Stimulated activated CD8-positive, alpha-beta memory T cell treated with anti-CD3 and anti-CD28 coated beads, Interleukin-4, amount 100 ng/mL, for 24 hours (primary cell): ENCODE measurements around the gene EBLN2.
A peak's percentile ranks its signal among the peaks of the same experiment; 100 is the strongest.
"Not testable (repeated sequence)": the region's sequence is repeated elsewhere in the genome, so short reads cannot be mapped to it uniquely, and the experiment has no call there.

Experiments used
- DNase-seq: peaks from one replicate; pipeline ENCODE4 v3.0.0-alpha.2; 2020; ENCODE audit warnings: low read depth

The EBLN2 gene

GRCh38 chr3:73066243-73066642, 4.8 kb downstream of the EBLN2 start:
- not testable (repeated sequence) for DNase-seq

DNA sequence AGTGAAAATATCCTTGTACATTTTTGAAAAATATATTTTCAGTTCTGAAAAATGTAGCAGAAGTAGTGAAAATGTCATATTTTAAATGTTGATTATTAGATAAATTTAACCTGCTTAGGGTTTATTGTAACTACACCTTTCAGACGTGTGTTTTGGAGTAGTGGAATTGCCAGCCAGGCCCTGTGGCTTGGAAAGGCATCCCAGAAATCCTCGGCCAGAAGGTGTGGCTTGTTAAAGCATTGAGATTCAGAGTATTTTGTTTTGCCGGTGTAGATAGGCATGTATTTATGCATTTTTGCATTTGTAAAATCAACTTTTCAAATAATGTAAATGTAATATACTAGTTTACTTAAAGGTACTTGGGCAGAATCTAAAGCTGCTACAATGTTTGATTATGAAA, 7.0 kb downstream of the EBLN2 start:
- no peak for DNase-seq

GRCh38 chr3:73069187-73069586, 7.7 kb downstream of the EBLN2 start:
- no peak for DNase-seq

DNA sequence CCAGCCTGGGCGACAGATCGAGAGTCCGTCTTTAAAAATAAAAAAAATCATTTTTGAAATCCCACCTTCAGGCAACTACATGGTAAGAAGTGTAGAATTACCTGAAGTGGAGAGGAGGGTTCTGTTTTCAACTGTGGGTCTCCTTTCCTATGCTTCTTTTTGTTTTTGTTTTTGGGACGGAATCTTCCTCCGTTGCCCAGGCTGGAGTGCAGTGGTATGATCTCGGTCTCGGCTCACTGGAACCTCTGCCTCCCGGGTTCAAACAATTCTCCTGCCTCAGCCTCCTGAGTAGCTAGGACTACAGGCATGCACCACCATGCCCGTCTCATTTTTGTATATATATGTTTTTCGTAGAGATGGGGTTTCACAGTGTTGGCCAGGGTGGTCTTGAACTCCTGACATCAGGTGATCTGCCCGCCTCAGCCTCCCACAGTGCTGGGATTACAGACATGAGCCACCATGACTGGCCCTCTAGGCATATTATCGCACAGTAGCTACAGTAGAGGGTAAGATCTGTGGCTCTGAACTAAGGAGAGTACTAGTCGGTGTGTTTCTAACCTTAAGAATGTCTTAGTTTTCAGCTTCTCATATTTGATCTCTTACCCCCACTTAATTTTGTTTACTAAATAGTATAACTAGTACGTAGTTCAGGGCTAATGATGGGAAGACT, 8.5 kb downstream of the EBLN2 start:
- DNase-seq = no peak

- DNase-seq = no peak
Observed at GRCh38 chr3:73070675-73071575, 9.5 kb downstream of the EBLN2 start.

DNA sequence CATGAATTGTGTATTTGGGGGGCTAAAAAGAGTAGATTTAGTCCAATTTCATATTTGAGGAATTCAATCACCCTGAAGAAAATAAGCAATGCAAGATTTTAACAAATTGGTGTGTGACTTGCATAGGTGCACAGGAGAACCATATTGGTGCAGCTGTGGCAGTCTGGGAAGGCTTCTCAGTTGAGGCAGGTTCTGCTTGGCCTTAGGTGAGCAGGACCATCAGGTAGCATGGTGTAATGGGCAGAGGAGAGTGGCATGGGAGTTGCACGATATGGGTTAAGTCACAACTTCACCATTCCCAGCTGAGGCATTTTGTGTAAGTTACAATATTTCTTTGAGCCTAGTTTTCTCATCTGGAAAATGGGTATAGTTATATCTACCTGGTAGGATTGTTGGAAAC, 10.5 kb downstream of the EBLN2 start:
- DNase-seq = no peak

- DNase-seq = no peak
Observed at GRCh38 chr3:73072634-73073033, 11.2 kb downstream of the EBLN2 start.

DNA sequence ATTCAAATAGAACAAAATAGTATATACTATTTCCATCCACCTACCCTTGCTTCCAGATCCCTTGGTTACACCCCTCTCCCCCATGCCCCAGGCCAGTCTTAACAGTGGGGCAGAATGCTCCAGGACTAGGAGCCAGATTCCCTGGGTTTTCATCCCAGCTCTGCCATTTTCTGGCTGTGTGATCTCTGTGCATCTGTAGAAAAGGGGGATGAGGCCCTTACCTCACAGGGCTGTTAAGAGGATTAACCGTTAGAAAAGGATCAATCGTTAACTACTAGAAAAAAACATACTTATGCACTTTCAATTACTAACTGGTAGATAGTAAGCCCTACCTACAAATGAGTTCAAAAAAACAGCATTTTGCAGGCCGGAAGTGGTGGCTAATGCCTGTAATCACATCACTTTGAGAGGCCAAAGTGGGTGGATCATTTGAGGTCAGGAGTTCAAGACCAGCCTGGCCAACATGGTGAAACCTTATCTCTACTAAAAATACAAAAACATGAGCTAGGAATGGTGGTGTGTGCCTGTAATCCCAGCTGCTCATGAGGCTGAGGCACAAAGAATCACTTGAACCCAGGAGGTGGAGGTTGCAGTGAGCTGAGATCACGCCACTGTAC, 11.7 kb downstream of the EBLN2 start:
- no peak for DNase-seq

- no peak for DNase-seq
Observed at GRCh38 chr3:73074781-73075180, 13.3 kb downstream of the EBLN2 start.

DNA sequence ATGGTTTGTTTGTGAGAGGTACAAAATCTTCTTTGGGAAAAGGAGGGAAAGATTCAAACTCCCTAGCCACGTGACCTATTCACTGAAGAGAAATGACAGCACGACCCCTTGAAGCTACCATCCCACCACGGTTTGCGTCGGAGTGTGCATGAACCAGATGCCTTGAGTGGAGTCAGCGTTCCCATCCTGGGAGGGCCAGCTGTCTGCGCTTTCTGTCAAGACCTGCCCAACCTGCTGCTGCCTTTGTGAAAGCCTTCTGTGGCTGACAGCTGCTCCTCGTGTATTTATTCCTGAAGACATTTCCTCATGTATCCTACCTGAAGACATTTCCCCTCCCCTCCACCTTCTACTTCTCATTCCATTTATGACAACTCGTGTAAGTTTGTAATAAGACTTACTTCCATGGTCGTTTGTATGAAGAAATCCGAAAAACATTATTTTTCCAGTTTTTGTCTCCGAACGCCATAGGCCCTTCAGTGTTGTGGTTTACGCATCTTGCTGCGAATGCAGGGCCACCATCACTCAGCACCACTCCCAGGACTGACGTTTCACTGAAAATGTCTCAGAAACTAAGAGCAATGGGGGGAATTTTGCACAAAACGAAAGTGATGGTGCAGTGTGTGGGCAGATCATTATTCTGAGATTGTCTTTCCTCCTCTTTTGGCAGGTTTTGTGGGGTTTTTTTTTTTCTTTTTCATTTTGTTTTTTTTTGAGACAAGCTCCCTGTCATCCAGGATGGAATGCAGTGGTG, 18.9 kb downstream of the EBLN2 start:
- DNase-seq = no peak

- no peak for DNase-seq
Observed at GRCh38 chr3:73081140-73081539, 19.7 kb downstream of the EBLN2 start.

DNA sequence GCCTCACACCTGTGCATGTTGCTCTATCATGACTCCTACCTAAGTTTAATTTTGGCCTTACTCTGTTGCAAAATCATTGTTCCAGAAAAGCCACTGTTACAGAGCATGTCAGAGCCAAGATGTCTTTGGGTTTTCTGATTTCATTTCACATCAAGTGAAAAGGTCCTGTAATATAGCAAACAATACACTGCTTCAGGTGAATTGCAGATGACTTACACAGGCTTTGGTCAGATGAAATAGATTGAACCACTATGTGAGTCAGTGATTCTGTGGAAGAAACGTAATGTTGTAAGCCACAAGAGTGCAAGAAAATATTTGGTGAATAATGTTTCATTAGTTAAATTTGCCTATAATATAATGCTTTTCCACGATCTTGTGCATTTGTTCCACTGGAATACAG, 22.7 kb downstream of the EBLN2 start:
- no peak for DNase-seq

DNA sequence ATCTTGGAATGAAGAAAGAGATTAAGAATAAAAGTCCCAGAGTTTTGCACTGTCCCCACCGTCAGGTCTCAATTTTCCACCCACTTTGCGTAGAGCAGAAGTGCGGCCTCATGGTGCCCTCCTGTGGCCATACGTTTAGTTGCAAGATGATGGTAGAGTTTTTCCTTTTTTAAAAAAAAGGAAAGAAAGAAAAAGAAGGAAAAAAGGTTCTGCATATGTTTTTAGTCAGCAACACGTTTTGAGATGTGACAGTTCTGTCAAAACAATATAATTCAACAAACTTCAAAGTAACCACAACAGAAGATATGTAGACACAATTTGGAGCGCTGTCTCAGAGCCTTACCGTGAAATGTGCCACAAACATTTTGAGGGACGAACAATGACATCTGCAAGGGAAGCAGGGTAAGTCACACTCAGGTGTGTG, 24.6 kb downstream of the EBLN2 start:
- peak; percentile 22 for DNase-seq

DNA sequence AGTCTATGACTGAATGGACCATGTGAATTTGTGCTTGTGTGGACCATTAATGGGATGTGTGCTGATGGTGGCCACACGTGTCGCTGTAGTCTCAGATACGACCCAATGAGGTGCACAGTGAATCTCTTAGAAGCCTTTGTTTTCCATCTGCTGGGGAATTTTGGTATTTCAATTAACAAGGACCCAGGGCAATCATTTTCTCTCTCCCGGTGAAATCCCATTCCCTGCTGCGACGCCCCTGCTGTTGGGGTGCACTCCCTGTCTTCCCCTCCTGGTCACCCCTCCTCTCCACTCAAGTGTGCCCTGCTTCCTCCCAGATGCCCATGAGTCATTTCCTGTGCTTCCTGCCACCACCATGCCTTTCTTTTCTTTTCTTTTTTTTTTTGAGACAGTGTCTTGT, 32.7 kb downstream of the EBLN2 start:
- no peak for DNase-seq

DNA sequence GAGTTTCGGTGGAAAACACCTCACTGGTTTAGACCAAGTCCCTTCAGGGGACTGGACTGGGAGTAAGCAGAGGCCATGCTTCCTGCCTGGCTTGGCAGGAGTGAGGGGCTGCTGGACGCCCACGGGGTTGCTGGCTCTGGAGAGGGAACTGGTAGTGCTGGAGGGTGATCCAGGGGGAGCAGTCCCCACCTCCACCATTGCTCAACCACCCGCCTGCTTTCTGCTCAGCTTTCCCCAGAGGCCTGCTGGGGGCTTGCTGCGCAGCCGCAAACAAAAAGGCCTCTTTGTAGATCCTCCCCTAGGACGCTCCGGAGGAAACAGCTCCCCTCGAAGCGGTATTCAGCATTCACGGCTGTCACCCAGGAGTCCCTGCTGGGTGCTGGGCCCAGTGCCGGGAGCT, 33.5 kb downstream of the EBLN2 start:
- no peak for DNase-seq

GRCh38 chr3:73096169-73096568, 34.7 kb downstream of the EBLN2 start:
- DNase-seq = no peak

GRCh38 chr3:73098026-73098425, 36.6 kb downstream of the EBLN2 start:
- DNase-seq = no peak

- no peak for DNase-seq
Observed at GRCh38 chr3:73098873-73099272, 37.4 kb downstream of the EBLN2 start.

DNA sequence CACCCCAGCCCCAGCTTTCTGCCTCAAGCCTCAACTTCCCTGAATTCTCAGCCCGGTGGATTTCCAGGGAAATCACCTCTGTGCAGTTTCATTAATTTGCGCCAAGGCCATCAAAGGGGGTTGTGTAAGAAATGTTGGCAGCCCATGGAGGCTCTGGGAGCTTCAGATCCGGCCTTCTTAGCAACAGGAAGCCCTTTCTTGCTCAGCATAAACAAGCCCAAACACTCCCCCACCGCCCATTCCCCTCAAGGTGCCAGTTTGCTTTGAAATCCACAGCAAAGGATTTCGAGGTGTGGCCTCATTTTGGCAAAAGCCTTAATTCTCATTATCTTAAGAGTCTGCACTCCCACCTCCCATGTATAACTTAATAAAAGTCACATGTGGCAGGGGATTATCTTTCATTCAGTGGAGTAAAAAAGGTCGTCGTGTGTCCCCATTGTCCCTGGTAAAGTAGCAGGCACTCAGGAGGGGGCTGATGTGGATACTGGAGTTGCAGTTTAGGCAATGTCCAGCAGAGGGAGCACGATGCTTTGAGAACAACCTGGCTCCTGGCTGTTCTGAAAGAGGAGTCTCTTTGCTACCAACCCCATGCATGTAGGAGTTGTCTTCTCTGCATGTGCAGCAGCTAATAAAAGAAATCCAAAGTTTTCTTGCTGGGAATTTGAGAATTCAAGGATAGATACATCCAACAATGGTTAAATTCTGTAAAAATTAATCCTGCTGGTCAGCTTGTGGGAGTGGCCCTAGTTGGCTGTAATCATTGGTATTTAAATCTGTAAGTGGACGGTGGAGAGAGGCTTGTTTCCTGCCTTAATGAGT, 39.5 kb downstream of the EBLN2 start:
- DNase-seq = peak; percentile 64

- no peak for DNase-seq
Observed at GRCh38 chr3:73101881-73102280, 40.4 kb downstream of the EBLN2 start.

DNA sequence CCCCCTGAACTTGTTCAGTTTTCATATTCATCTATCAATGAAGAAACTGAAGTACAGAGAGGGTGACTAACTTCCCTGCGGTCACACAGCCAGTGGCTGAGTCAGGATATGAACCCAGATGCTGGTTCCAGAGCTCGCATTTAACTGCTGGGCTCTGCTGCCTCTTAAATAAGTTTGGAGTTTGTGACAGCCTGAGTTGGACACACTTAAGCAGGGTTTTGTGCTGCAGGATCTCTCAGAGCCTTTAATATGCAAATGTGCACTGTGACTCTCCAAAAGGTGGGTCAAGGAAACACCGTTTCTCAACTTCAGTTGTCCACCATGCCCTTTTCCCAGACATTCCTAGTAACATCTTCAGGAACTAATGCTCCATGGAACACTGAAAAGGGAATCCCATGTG, 45.8 kb downstream of the EBLN2 start:
- DNase-seq = no peak
